ENCODE measurements around the gene ZNF14. TPM values are rescaled to one million over a fixed set of nuclear protein-coding genes. Genes with fewer than 3 reads are reported as not detected.

Gene ZNF14
- polyA plus RNA-seq, 3 donors, result 0.88 to 2.1 (median 1.2) TPM

DNA sequence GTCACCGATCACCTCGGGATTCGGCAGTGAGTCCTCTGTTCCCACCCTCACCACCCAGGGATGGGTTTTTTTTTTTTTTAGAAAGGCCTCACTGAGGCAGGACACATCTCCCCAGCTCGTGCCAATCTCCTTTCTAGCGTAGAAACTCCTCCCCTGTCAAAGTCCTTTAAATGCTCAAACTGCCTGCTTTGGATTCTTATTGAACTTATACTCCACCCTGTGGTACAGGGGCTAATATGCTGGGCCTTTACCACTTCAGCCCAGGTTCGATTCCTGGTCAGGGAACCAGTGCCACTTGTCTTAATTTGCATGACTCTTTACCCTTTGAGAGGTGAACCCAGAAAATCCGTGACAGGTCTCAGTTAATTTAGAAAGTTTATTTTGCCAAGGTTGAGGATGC, 8.3 kb upstream of the ZNF14 start:
- TF ChIP-seq CTCF (IDR thresholded peaks at IDR 0.05), result no peak
- Mint-ChIP-seq H3K27ac (no peak overlapping the region), H3K4me1 (no peaks in the 10 kb centered on the region), H3K9me3 (peaks cover 57 to 97% (median 91%) of the 10 kb centered on the region in 7 donors), H3K4me3 (no peak overlapping the region), H3K36me3 (no peaks in the 10 kb centered on the region), H3K27me3 (ENCODE audit: low read depth in 3 of 3) (peaks cover 0 to 3% (median 1%) of the 10 kb centered on the region in 3 donors)
- H3K36me3 ChIP-seq (replicated peaks in 1 of 2; ENCODE audit: control insufficient read depth in 1 of 2, insufficient read depth in 2 of 2, low read length in 2 of 2), result no peaks in the 10 kb centered on the region
- H2AFZ ChIP-seq (ENCODE audit: insufficient read depth, low read depth, low read length, poor library complexity, severe bottlenecking), result no peak overlapping the region
- H3K4me2 ChIP-seq (replicated peaks; ENCODE audit: extremely low read depth, low read length, poor library complexity, severe bottlenecking), result no peak overlapping the region
- peaks cover 87 to 96% of the 10 kb centered on the region in 2 donors for H3K9me3 ChIP-seq (replicated peaks in 1 of 2; ENCODE audit: control insufficient read depth in 1 of 2, insufficient read depth in 1 of 2, low read length in 2 of 2)
- 100% methylated on average over 1 of the region's 7 CpGs for WGBS (ENCODE audit: insufficient coverage)
- no peak overlapping the region for H3K9ac ChIP-seq (ENCODE audit: insufficient read depth, low read length, poor library complexity, severe bottlenecking)
- H3K27ac ChIP-seq (ENCODE audit: low read depth in 1 of 2, low read length in 2 of 2), result no peak overlapping the region
- no peaks in the 10 kb centered on the region for H3K27me3 ChIP-seq (ENCODE audit: control insufficient read depth in 2 of 2, insufficient read depth in 2 of 2, low read length in 2 of 2)
- no peaks in the 10 kb centered on the region for H4K20me1 ChIP-seq (ENCODE audit: insufficient read depth, low read length)
- no peak overlapping the region for H3K4me3 ChIP-seq (replicated peaks in 1 of 3; ENCODE audit: low read depth in 2 of 3, low read length in 3 of 3)
- no peak for DNase-seq
- intact Hi-C loops (cut with micrococcal nuclease), result no loop called here
- no peaks in the 10 kb centered on the region for H3K4me1 ChIP-seq (ENCODE audit: control insufficient read depth in 1 of 2, insufficient read depth in 2 of 2, low read length in 2 of 2)
- H3K79me2 ChIP-seq (ENCODE audit: insufficient read depth, low read length), result no peaks in the 10 kb centered on the region

GRCh38 chr19:19740755-19741154, 7.8 kb upstream of the ZNF14 start:
- Mint-ChIP-seq H3K27ac (no peak overlapping the region), H3K27me3 (ENCODE audit: low read depth in 3 of 3) (peaks cover 1 to 3% (median 1%) of the 10 kb centered on the region in 3 donors), H3K4me3 (no peak overlapping the region), H3K9me3 (peaks cover 61 to 97% (median 91%) of the 10 kb centered on the region in 7 donors), H3K4me1 (no peaks in the 10 kb centered on the region), H3K36me3 (no peaks in the 10 kb centered on the region)
- Histone ChIP-seq H3K36me3 (replicated peaks in 1 of 2; ENCODE audit: control insufficient read depth in 1 of 2, insufficient read depth in 2 of 2, low read length in 2 of 2) (no peaks in the 10 kb centered on the region), H2AFZ (ENCODE audit: insufficient read depth, low read depth, low read length, poor library complexity, severe bottlenecking) (no peak overlapping the region), H3K27ac (ENCODE audit: low read depth in 1 of 2, low read length in 2 of 2) (no peak overlapping the region), H3K4me2 (replicated peaks; ENCODE audit: extremely low read depth, low read length, poor library complexity, severe bottlenecking) (no peak overlapping the region), H4K20me1 (ENCODE audit: insufficient read depth, low read length) (no peaks in the 10 kb centered on the region), H3K4me1 (ENCODE audit: control insufficient read depth in 1 of 2, insufficient read depth in 2 of 2, low read length in 2 of 2) (no peaks in the 10 kb centered on the region), H3K27me3 (ENCODE audit: control insufficient read depth in 2 of 2, insufficient read depth in 2 of 2, low read length in 2 of 2) (no peaks in the 10 kb centered on the region), H3K79me2 (ENCODE audit: insufficient read depth, low read length) (no peaks in the 10 kb centered on the region), H3K4me3 (replicated peaks in 1 of 3; ENCODE audit: low read depth in 2 of 3, low read length in 3 of 3) (no peak overlapping the region), H3K9ac (ENCODE audit: insufficient read depth, low read length, poor library complexity, severe bottlenecking) (no peak overlapping the region), H3K9me3 (replicated peaks in 1 of 2; ENCODE audit: control insufficient read depth in 1 of 2, insufficient read depth in 1 of 2, low read length in 2 of 2) (peaks cover 84 to 96% of the 10 kb centered on the region in 2 donors)
- no peak for DNase-seq
- intact Hi-C loops (cut with micrococcal nuclease), result no loop called here
- 97% methylated on average over 17 of the region's 18 CpGs for WGBS (ENCODE audit: insufficient coverage)
- TF ChIP-seq CTCF (IDR thresholded peaks at IDR 0.05), result no peak
